GM23338 (cell line): ENCODE results near the gene ACADS. TPM values are rescaled to one million over a fixed set of nuclear protein-coding genes. Genes with fewer than 3 reads are reported as not detected.

Experiments
- ATAC-seq: fragments of 200-7000 bp; cut with Tn5 transposase; 3 replicates; pipeline ENCODE4 v1.9.1; 2020
- DNase-seq: peaks from one replicate; pipeline ENCODE4 v3.0.0-alpha.2; 2015; ENCODE audit warnings: low spot score
- H2AFZ ChIP-seq: fragments of 200-600 bp; sonication (generic); 2 replicates; pipeline ENCODE4 v1.8.0; 2016; ENCODE audit warnings: antibody characterized with exemption, mild to moderate bottlenecking, moderate library complexity
- H3F3A ChIP-seq: fragments of 200-600 bp; sonication (generic); replicated peaks from 2 replicates; pipeline ENCODE4 v1.8.0; 2017; ENCODE audit warnings: antibody characterized with exemption, mixed run types, low read depth
- H3K27ac ChIP-seq: fragments of 200-600 bp; sonication (generic); 2 replicates; pipeline ENCODE4 v1.6.1; 2016; ENCODE audit warnings: low read depth
- H3K27me3 ChIP-seq: fragments of 200-600 bp; sonication (generic); 2 replicates; pipeline ENCODE4 v1.8.0; 2016; ENCODE audit warnings: mild to moderate bottlenecking, mixed run types, moderate library complexity; ENCODE audit not compliant: insufficient read depth
- H3K36me3 ChIP-seq: fragments of 200-600 bp; sonication (generic); 2 replicates; pipeline ENCODE4 v1.8.0; 2016; ENCODE audit warnings: mild to moderate bottlenecking; ENCODE audit not compliant: insufficient read depth
- H3K4me1 ChIP-seq: fragments of 200-600 bp; sonication (generic); 2 replicates; pipeline ENCODE4 v1.8.0; 2016; ENCODE audit warnings: mild to moderate bottlenecking, moderate library complexity; ENCODE audit not compliant: insufficient read depth
- H3K4me2 ChIP-seq: fragments of 200-600 bp; sonication (generic); 2 replicates; pipeline ENCODE4 v1.7.1; 2017; ENCODE audit warnings: mixed run types
- H3K4me3 ChIP-seq: fragments of 200-600 bp; sonication (generic); 2 replicates; pipeline ENCODE4 v1.6.1; 2016; ENCODE audit warnings: mixed run types
- H3K79me2 ChIP-seq: fragments of 200-600 bp; sonication (generic); replicated peaks from 2 replicates; pipeline ENCODE4 v1.8.0; 2017; ENCODE audit warnings: mild to moderate bottlenecking; ENCODE audit not compliant: insufficient read depth
- H3K9me2 ChIP-seq: fragments of 200-600 bp; sonication (generic); 2 replicates; pipeline ENCODE4 v1.8.0; 2017; ENCODE audit not compliant: insufficient read depth
- H4K20me1 ChIP-seq: fragments of 200-600 bp; sonication (generic); replicated peaks from 2 replicates; pipeline ENCODE4 v1.8.0; 2017; ENCODE audit warnings: mild to moderate bottlenecking; ENCODE audit not compliant: insufficient read depth
- H3K27ac Mint-ChIP-seq: 2 replicates; pipeline ENCODE4 v1.8.0; 2020; ENCODE audit warnings: inconsistent platforms, mild to moderate bottlenecking, moderate library complexity, mixed read lengths
- H3K27me3 Mint-ChIP-seq: 3 replicates; pipeline ENCODE4 v1.8.0; 2022; ENCODE audit warnings: low read depth, mild to moderate bottlenecking, moderate library complexity, mixed read lengths, inconsistent platforms; ENCODE audit not compliant: insufficient read depth, poor library complexity
- H3K36me3 Mint-ChIP-seq: 3 replicates; pipeline ENCODE4 v1.8.0; 2021; ENCODE audit warnings: low read depth, mild to moderate bottlenecking, inconsistent platforms, moderate library complexity, mixed read lengths
- H3K4me1 Mint-ChIP-seq: 3 replicates; pipeline ENCODE4 v1.8.0; 2020; ENCODE audit warnings: mild to moderate bottlenecking, inconsistent platforms, mixed read lengths
- H3K4me3 Mint-ChIP-seq: 3 replicates; pipeline ENCODE4 v1.8.0; 2021; ENCODE audit warnings: moderate library complexity, mild to moderate bottlenecking, inconsistent platforms, mixed read lengths
- H3K9me3 Mint-ChIP-seq: 3 replicates; pipeline ENCODE4 v1.8.0; 2020; ENCODE audit warnings: moderate library complexity, mild to moderate bottlenecking, inconsistent platforms, mixed read lengths
- CREB1 ChIP-seq: fragments of 250-450 bp; sonication (Bioruptor Pico); IDR thresholded peaks from 2 replicates; pipeline ENCODE4 v1.5.0; 2020; ENCODE audit warnings: low read depth, mild to moderate bottlenecking, moderate library complexity
- EZH2 ChIP-seq: fragments of 200-600 bp; sonication (generic); IDR thresholded peaks from one replicate; pipeline ENCODE4 v1.8.0; 2017; ENCODE audit warnings: antibody characterized with exemption, mild to moderate bottlenecking, low read depth; ENCODE audit not compliant: unreplicated experiment
- EZH2phosphoT487 ChIP-seq: fragments of 200-600 bp; sonication (generic); IDR thresholded peaks from one replicate; pipeline ENCODE4 v1.8.1; 2018; ENCODE audit warnings: antibody characterized with exemption; ENCODE audit not compliant: unreplicated experiment
- POLR2AphosphoS5 ChIP-seq: IDR thresholded peaks from 2 replicates; pipeline ENCODE4 v1.6.1; 2016; ENCODE audit warnings: antibody characterized with exemption, low read depth
- ZNF331 ChIP-seq: fragments of 250-450 bp; sonication (Bioruptor Pico); IDR thresholded peaks from 2 replicates; pipeline ENCODE4 v1.5.0; 2020; ENCODE audit warnings: low read depth, mild to moderate bottlenecking, moderate library complexity
- polyA plus RNA-seq: library from polyadenylated mRNA; unstranded; fragments of >200 nt; fragmentation: Nextera tagmentation; extraction: Ambion mirVana; gene quantifications from 2 replicates; pipeline ENCODE4 v1.2.1, GENCODE V29; 2016
- total RNA-seq: library from RNA; depleted of rRNA; stranded (reverse); fragments of >200 nt; shearing (Covaris generic); gene quantifications from 2 replicates; pipeline ENCODE4 v1.2.3, GENCODE V29; 2014
- TF ChIP-seq, protein P1 (sequence below): fragments of 250-450 bp; sonication (Bioruptor Pico); IDR thresholded peaks from 2 replicates; pipeline ENCODE4 v1.5.0; 2020; ENCODE audit warnings: mild to moderate bottlenecking, moderate library complexity
- TF ChIP-seq, protein P2 (sequence below): IDR thresholded peaks from 2 replicates; pipeline ENCODE4 v1.6.1; 2016; ENCODE audit warnings: antibody characterized with exemption

The ACADS gene
- total and polyA plus RNA-seq, 2 experiments from 2014 or later: 3.1 to 5.7 TPM

DNA sequence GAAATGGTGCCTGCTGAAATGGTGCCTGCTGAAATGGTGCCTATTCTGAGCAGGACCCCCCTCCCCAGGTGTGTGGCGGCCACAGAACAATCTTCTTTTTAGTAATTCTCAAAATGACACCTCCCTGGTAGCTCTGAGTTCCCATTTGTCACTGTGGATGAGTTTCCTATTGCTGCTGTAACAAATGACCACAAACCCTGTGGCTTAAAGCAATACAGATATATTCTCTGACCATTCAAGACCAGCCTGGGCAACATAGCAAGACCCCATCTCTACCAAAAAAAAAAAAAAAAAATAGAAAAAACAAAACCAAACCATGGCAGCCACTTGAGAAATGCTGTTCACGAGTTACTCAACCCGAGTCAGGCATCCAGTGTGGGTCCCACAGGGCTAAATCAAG, 7.9 kb downstream of the ACADS start (continued):
- TF ChIP-seq, protein P1, sequence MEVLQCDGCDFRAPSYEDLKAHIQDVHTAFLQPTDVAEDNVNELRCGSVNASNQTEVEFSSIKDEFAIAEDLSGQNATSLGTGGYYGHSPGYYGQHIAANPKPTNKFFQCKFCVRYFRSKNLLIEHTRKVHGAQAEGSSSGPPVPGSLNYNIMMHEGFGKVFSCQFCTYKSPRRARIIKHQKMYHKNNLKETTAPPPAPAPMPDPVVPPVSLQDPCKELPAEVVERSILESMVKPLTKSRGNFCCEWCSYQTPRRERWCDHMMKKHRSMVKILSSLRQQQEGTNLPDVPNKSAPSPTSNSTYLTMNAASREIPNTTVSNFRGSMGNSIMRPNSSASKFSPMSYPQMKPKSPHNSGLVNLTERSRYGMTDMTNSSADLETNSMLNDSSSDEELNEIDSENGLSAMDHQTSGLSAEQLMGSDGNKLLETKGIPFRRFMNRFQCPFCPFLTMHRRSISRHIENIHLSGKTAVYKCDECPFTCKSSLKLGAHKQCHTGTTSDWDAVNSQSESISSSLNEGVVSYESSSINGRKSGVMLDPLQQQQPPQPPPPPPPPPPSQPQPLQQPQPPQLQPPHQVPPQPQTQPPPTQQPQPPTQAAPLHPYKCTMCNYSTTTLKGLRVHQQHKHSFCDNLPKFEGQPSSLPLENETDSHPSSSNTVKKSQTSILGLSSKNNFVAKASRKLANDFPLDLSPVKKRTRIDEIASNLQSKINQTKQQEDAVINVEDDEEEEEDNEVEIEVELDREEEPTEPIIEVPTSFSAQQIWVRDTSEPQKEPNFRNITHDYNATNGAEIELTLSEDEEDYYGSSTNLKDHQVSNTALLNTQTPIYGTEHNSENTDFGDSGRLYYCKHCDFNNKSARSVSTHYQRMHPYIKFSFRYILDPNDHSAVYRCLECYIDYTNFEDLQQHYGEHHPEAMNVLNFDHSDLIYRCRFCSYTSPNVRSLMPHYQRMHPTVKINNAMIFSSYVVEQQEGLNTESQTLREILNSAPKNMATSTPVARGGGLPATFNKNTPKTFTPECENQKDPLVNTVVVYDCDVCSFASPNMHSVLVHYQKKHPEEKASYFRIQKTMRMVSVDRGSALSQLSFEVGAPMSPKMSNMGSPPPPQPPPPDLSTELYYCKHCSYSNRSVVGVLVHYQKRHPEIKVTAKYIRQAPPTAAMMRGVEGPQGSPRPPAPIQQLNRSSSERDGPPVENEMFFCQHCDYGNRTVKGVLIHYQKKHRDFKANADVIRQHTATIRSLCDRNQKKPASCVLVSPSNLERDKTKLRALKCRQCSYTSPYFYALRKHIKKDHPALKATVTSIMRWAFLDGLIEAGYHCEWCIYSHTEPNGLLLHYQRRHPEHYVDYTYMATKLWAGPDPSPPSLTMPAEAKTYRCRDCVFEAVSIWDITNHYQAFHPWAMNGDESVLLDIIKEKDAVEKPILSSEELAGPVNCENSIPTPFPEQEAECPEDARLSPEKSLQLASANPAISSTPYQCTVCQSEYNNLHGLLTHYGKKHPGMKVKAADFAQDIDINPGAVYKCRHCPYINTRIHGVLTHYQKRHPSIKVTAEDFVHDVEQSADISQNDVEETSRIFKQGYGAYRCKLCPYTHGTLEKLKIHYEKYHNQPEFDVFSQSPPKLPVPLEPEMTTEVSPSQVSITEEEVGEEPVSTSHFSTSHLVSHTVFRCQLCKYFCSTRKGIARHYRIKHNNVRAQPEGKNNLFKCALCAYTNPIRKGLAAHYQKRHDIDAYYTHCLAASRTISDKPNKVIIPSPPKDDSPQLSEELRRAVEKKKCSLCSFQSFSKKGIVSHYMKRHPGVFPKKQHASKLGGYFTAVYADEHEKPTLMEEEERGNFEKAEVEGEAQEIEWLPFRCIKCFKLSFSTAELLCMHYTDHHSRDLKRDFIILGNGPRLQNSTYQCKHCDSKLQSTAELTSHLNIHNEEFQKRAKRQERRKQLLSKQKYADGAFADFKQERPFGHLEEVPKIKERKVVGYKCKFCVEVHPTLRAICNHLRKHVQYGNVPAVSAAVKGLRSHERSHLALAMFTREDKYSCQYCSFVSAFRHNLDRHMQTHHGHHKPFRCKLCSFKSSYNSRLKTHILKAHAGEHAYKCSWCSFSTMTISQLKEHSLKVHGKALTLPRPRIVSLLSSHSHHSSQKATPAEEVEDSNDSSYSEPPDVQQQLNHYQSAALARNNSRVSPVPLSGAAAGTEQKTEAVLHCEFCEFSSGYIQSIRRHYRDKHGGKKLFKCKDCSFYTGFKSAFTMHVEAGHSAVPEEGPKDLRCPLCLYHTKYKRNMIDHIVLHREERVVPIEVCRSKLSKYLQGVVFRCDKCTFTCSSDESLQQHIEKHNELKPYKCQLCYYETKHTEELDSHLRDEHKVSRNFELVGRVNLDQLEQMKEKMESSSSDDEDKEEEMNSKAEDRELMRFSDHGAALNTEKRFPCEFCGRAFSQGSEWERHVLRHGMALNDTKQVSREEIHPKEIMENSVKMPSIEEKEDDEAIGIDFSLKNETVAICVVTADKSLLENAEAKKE (CRISPR knock-in tag): no peak
- TF ChIP-seq CREB1: no peak
- no peak for TF ChIP-seq POLR2AphosphoS5
- TF ChIP-seq ZNF331: no peak
- no peak for TF ChIP-seq EZH2
- no peak for TF ChIP-seq EZH2phosphoT487

DNA sequence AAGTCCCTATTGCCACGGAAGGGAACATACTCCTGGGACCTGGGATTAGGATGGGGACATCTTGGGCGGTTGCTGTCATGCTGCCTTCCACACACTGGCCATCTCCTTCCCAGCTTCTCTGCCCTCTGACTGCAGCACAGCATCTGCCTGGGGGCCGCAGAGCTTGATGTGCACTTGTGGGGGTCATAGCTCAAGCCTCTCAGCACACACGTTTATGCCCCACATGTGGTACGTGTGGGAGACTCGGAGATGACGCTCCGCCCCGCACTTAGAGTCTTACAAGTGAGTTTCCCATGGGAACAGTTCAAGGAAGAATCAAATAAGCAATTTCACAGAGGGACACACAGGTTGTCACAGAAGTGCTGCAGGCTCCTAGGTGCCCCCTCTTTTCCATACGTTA, 8.6 kb downstream of the ACADS start:
- peaks cover 14% of the 10 kb centered on the region; the same call in 2 of the 3 replicates for H3K9me3 Mint-ChIP-seq
- peaks cover 24% of the 10 kb centered on the region for H3K36me3 Mint-ChIP-seq
- Histone ChIP-seq H3K4me3 (no peak overlapping the region), H3K27me3 (no peaks in the 10 kb centered on the region), H3K4me2 (no peak overlapping the region), H3K4me1 (no peaks in the 10 kb centered on the region), H2AFZ (no peak overlapping the region), H4K20me1 (no peaks in the 10 kb centered on the region), H3K9me2 (no peaks in the 10 kb centered on the region), H3K79me2 (no peaks in the 10 kb centered on the region), H3K27ac (no peak overlapping the region), H3K36me3 (no peaks in the 10 kb centered on the region), H3F3A (no peaks in the 10 kb centered on the region)
- H3K4me1 Mint-ChIP-seq: no peaks in the 10 kb centered on the region
- H3K4me3 Mint-ChIP-seq: no peak overlapping the region
- ATAC-seq (no peak), DNase-seq (no peak)
- TF ChIP-seq, protein P2, sequence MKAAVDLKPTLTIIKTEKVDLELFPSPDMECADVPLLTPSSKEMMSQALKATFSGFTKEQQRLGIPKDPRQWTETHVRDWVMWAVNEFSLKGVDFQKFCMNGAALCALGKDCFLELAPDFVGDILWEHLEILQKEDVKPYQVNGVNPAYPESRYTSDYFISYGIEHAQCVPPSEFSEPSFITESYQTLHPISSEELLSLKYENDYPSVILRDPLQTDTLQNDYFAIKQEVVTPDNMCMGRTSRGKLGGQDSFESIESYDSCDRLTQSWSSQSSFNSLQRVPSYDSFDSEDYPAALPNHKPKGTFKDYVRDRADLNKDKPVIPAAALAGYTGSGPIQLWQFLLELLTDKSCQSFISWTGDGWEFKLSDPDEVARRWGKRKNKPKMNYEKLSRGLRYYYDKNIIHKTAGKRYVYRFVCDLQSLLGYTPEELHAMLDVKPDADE: no peak
- H3K27me3 Mint-ChIP-seq: peaks cover 3% of the 10 kb centered on the region
- H3K27ac Mint-ChIP-seq: no peak overlapping the region
